ENCODE measurements around the gene LZTR1. TPM values are rescaled to one million over a fixed set of nuclear protein-coding genes. Genes with fewer than 3 reads are reported as not detected.

Gene LZTR1
- total and polyA plus RNA-seq, 2 of the 4 experiments (the other 2 are of a cell fraction) = 22.8 to 41.3 TPM

DNA sequence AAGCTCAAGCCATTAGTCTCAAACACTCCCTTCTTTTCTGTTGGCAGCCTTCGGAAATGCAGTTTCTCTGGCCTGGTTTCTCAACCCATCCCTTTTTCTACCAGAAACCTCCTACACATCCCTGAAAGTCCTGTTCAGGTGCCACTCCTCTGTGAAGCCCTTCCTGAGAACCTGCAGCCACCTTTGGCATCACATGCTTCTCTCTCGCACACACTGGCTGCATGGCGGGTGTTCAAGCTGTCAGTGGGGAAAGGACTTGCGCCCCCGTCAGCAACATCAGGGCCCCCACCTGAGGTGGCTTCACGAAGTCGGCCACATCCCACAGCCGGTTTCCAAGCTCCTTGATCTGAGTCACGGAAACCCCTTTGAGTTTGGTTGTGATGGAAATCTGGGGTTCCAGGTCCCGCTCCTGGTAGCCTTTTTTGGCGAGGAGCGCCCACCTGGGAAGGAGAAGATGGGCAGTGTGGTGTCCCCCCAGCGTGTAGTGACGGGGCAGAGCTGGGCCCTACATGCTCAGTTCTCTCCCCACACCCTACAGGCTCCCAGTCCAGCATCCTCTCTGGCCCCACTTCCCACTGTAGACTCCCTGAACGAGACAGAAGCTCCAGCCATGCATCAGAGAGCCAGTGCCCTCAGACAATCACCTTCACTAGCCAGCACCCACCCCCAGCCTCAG is 61.9 kb downstream of the LZTR1 start:
- Histone ChIP-seq H2AK5ac (ENCODE audit: low read depth, low read length) (peak overlapping the region; percentile 76), H3K9me1 (ENCODE audit: insufficient read depth, low read length) (peaks cover 6% of the 10 kb centered on the region; the same call in 1 of the 2 replicates), H3K79me1 (ENCODE audit: low read depth in 1 of 2, low read length in 2 of 2) (no peaks in the 10 kb centered on the region), H3K9ac (ENCODE audit: low read depth, low read length) (no peak overlapping the region), H3K36me3 (ENCODE audit: control insufficient read depth, insufficient read depth, low read length) (no peaks in the 10 kb centered on the region), H3K56ac (ENCODE audit: extremely low read depth, insufficient read depth, low read length) (no peak overlapping the region), H3K4me1 (ENCODE audit: control insufficient read depth, insufficient read depth, low read length) (peaks cover 15% of the 10 kb centered on the region), H3K14ac (replicated peaks; ENCODE audit: low read depth, low read length) (peak overlapping the region; percentile 15; the same call in 1 of the 2 replicates), H3K18ac (ENCODE audit: low read depth, low read length) (no peak overlapping the region), H3K9me3 (ENCODE audit: control insufficient read depth, insufficient read depth, low read length) (no peaks in the 10 kb centered on the region), H4K20me1 (ENCODE audit: insufficient read depth, low read length) (no peaks in the 10 kb centered on the region), H3K27me3 (ENCODE audit: control insufficient read depth, insufficient read depth, low read length) (no peaks in the 10 kb centered on the region), H3K4ac (ENCODE audit: low read depth, low read length) (peak overlapping the region; percentile 11), H3K23ac (ENCODE audit: low read depth, low read length) (no peak overlapping the region), H2AFZ (replicated peaks; ENCODE audit: low read length, poor library complexity) (no peak overlapping the region), H2AK9ac (replicated peaks; ENCODE audit: low read depth, low read length, poor library complexity) (peak overlapping the region; percentile 78), H2BK120ac (ENCODE audit: low read depth, low read length) (no peak overlapping the region), H2BK5ac (ENCODE audit: low read depth, low read length, poor library complexity, severe bottlenecking) (no peak overlapping the region), H4K5ac (ENCODE audit: low read depth, low read length) (no peak overlapping the region), H2BK20ac (ENCODE audit: low read depth, low read length) (no peak overlapping the region), H3K4me2 (ENCODE audit: low read depth, low read length) (no peak overlapping the region), H2BK15ac (ENCODE audit: low read depth, low read length) (no peak overlapping the region), H4K91ac (ENCODE audit: insufficient read depth, low read depth, low read length) (no peak overlapping the region), H3K27ac (ENCODE audit: insufficient read depth, low read length) (no peak overlapping the region; the same call in 1 of the 2 replicates), H3K4me3 (ENCODE audit: insufficient read depth, low read depth, low read length) (no peak overlapping the region), H4K8ac (ENCODE audit: low read depth in 2 of 2, low read length in 2 of 2) (no peak overlapping the region)
- ATAC-seq (ENCODE audit: low read depth) = no peak
- intact Hi-C loops (cut with micrococcal nuclease) = loop anchor here (2.0 kb wide), 1 partner anchor 29 kb away; the partner anchor contains the start of gene P2RX6
- CTCF ChIA-PET = interaction anchor here (1.4 kb wide), 1 partner anchor 23 kb away, joined by 3 read pairs; no protein-coding TSS in a partner anchor
- POLR2A ChIA-PET (ENCODE audit: unreplicated experiment) = no interaction called here
- no TSS peak for BruUV-seq (replicated peaks)
- DNase-seq = no peak
- in situ Hi-C loops (cut with MboI; ENCODE audit: low sequenced_read_pairs) = no loop called here
- WGBS, 2 experiments (ENCODE audit: extremely low coverage in 2 of 2, insufficient read length in 1 of 2) = 84% methylated on average over 7 of the region's 15 CpGs; no CpG with 5 or more reads in 1 of the 2 experiments
- dilution Hi-C loops (cut with HindIII; ENCODE audit: low sequenced_read_pairs, unreplicated experiment) = no loop called here
- no peak for TF ChIP-seq RFX5 (IDR thresholded peaks at IDR 0.05; ENCODE audit: low read depth, low read length)
- no peak for TF ChIP-seq MXI1 (IDR thresholded peaks at IDR 0.05; ENCODE audit: borderline replicate concordance, low read depth, low read length)
- no peak for TF ChIP-seq RAD21 (IDR thresholded peaks at IDR 0.05; ENCODE audit: low read length)
- TF ChIP-seq, protein P1, sequence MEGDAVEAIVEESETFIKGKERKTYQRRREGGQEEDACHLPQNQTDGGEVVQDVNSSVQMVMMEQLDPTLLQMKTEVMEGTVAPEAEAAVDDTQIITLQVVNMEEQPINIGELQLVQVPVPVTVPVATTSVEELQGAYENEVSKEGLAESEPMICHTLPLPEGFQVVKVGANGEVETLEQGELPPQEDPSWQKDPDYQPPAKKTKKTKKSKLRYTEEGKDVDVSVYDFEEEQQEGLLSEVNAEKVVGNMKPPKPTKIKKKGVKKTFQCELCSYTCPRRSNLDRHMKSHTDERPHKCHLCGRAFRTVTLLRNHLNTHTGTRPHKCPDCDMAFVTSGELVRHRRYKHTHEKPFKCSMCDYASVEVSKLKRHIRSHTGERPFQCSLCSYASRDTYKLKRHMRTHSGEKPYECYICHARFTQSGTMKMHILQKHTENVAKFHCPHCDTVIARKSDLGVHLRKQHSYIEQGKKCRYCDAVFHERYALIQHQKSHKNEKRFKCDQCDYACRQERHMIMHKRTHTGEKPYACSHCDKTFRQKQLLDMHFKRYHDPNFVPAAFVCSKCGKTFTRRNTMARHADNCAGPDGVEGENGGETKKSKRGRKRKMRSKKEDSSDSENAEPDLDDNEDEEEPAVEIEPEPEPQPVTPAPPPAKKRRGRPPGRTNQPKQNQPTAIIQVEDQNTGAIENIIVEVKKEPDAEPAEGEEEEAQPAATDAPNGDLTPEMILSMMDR (conservative IDR thresholded peaks at IDR 0.05; ENCODE audit: low read depth, low read length) = no peak
- no peak for TF ChIP-seq RCOR1 (IDR thresholded peaks at IDR 0.05; ENCODE audit: insufficient replicate concordance, low read length)
- no peak for TF ChIP-seq MAFK (IDR thresholded peaks at IDR 0.05; ENCODE audit: low read depth, low read length)
- TF ChIP-seq POLR2A (IDR thresholded peaks at IDR 0.05; ENCODE audit: low read depth, low read length) = no peak
- no peak for TF ChIP-seq BHLHE40 (IDR thresholded peaks at IDR 0.05; ENCODE audit: low read depth, low read length)
- TF ChIP-seq SMC3 (IDR thresholded peaks at IDR 0.05; ENCODE audit: low read depth, low read length) = no peak
- no peak for TF ChIP-seq NFE2L2 (IDR thresholded peaks at IDR 0.05; ENCODE audit: low read depth, low read length)
- TF ChIP-seq CEBPB (IDR thresholded peaks at IDR 0.05; ENCODE audit: low read depth, low read length) = no peak
- TF ChIP-seq FOS (IDR thresholded peaks at IDR 0.05; ENCODE audit: low read depth, low read length) = no peak
- TF ChIP-seq CHD1 (IDR thresholded peaks at IDR 0.05; ENCODE audit: low read depth, low read length) = no peak
- TF ChIP-seq MAZ (IDR thresholded peaks at IDR 0.05; ENCODE audit: borderline replicate concordance, low read depth, low read length) = no peak
- TF ChIP-seq, protein P2, sequence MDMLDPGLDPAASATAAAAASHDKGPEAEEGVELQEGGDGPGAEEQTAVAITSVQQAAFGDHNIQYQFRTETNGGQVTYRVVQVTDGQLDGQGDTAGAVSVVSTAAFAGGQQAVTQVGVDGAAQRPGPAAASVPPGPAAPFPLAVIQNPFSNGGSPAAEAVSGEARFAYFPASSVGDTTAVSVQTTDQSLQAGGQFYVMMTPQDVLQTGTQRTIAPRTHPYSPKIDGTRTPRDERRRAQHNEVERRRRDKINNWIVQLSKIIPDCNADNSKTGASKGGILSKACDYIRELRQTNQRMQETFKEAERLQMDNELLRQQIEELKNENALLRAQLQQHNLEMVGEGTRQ (IDR thresholded peaks at IDR 0.05; ENCODE audit: low read depth, low read length) = no peak
